Measurements from ENCODE around the gene GSE1. TPM values are rescaled to one million over a fixed set of nuclear protein-coding genes. Genes with fewer than 3 reads are reported as not detected.

Gene GSE1
- total and polyA plus RNA-seq, 9 of the 15 experiments (the other 6 are each of a cell fraction or from before 2014, with no cell fraction given) = 12.2 to 244 (median 57.9) TPM

- TF ChIP-seq E2F4 (CRISPR knock-in tag; IDR thresholded peaks at IDR 0.05; ENCODE audit: low read depth) = 0 out of 2 replicates have a peak, but pooled peaks have one; percentile 25
- peak in 1 of 3 experiments; percentile 42 for TF ChIP-seq YY1 (IDR thresholded peaks at IDR 0.05; ENCODE audit: borderline replicate concordance in 1 of 3, control insufficient read depth in 1 of 3, extremely low read depth in 1 of 3, insufficient read depth in 3 of 3, insufficient read length in 1 of 3, insufficient replicate concordance in 2 of 3, low read depth in 1 of 3, low read length in 2 of 3)
- 0 out of 2 replicates have a peak, but pooled peaks have one; percentile 42 for TF ChIP-seq ZNF165 (CRISPR knock-in tag; IDR thresholded peaks at IDR 0.05; ENCODE audit: borderline replicate concordance)
- 0 out of 2 replicates have a peak, but pooled peaks have one; percentile 23 for TF ChIP-seq L3MBTL2 (IDR thresholded peaks at IDR 0.05)
- peak; percentile 59; the same call in 1 of the 2 replicates for TF ChIP-seq ZNF24 (IDR thresholded peaks at IDR 0.05)
- TF ChIP-seq FOXP1 (CRISPR knock-in tag; IDR thresholded peaks at IDR 0.05) = 0 out of 2 replicates have a peak, but pooled peaks have one; percentile 33
- TF ChIP-seq BRD4 (IDR thresholded peaks at IDR 0.05) = no peak
- 0 out of 2 replicates have a peak, but pooled peaks have one; percentile 10 for TF ChIP-seq JUND (IDR thresholded peaks at IDR 0.05; ENCODE audit: borderline replicate concordance, low read depth, low read length)
- no peak; the same call in 2 of the 3 replicates for TF ChIP-seq JUND (tag; IDR thresholded peaks at IDR 0.05; ENCODE audit: borderline replicate concordance, low read depth, low read length)
- TF ChIP-seq HMG20B (CRISPR knock-in tag; IDR thresholded peaks at IDR 0.05) = no peak
- no peak for TF ChIP-seq RNF2 (IDR thresholded peaks at IDR 0.05)
- TF ChIP-seq AFF1 (IDR thresholded peaks at IDR 0.05; ENCODE audit: low read depth in 1 of 2, partially characterized antibody in 2 of 2) = peak in 1 of 2 experiments; percentile 25
- TF ChIP-seq CBFA2T3 (IDR thresholded peaks at IDR 0.05) = no peak
- 0 out of 2 replicates have a peak, but pooled peaks have one; percentile 36 for TF ChIP-seq SUPT5H (IDR thresholded peaks at IDR 0.05)
- TF ChIP-seq ZNF583 (CRISPR knock-in tag; IDR thresholded peaks at IDR 0.05) = peak; percentile 85; the same call in 1 of the 2 replicates
- TF ChIP-seq ZBTB2 (IDR thresholded peaks at IDR 0.05) = peak; percentile 62
- peak; percentile 14; the same call in 1 of the 2 replicates for TF ChIP-seq SP1 (CRISPR knock-in tag; IDR thresholded peaks at IDR 0.05)
- no peak for TF ChIP-seq ZNF764 (CRISPR knock-in tag; IDR thresholded peaks at IDR 0.05; ENCODE audit: low read depth)
- peak; percentile 68 for TF ChIP-seq CXXC5 (CRISPR knock-in tag; IDR thresholded peaks at IDR 0.05)
- peak; percentile 60; the same call in 1 of the 2 replicates for TF ChIP-seq HDAC2 (IDR thresholded peaks at IDR 0.05)
Measured at GRCh38 chr16:85564277-85565051, 48.7 kb upstream of the GSE1 start (continued).
